ENCODE measurements around the gene PTPRD. TPM values are rescaled to one million over a fixed set of nuclear protein-coding genes. Genes with fewer than 3 reads are reported as not detected.

The PTPRD gene
- total RNA-seq, 1 donor from 2014 or later = 5.7 TPM

GRCh38 chr9:8536845-8537244, 2076.0 kb downstream of the PTPRD start:
- TF ChIP-seq CTCF (IDR thresholded peaks at IDR 0.05) = no peak
- H3K9me3 Mint-ChIP-seq (ENCODE audit: low read depth) = no peaks in the 10 kb centered on the region
- no peak overlapping the region for H3K4me3 Mint-ChIP-seq (ENCODE audit: unreplicated experiment)
- no peaks in the 10 kb centered on the region for H3K4me1 Mint-ChIP-seq (ENCODE audit: low read depth)
- H3K27me3 Mint-ChIP-seq (ENCODE audit: low read depth) = no peaks in the 10 kb centered on the region
- no peak for DNase-seq (ENCODE audit: low spot score)
- no peak overlapping the region for H3K27ac Mint-ChIP-seq (ENCODE audit: unreplicated experiment)
- no peaks in the 10 kb centered on the region for H3K36me3 Mint-ChIP-seq (ENCODE audit: low read depth)

GRCh38 chr9:8534828-8535227, 2078.0 kb downstream of the PTPRD start:
- no peak for DNase-seq (ENCODE audit: low spot score)
- no peak for TF ChIP-seq CTCF (IDR thresholded peaks at IDR 0.05)
- H3K27me3 Mint-ChIP-seq (ENCODE audit: low read depth) = no peaks in the 10 kb centered on the region
- no peaks in the 10 kb centered on the region for H3K9me3 Mint-ChIP-seq (ENCODE audit: low read depth)
- no peaks in the 10 kb centered on the region for H3K36me3 Mint-ChIP-seq (ENCODE audit: low read depth)
- H3K4me3 Mint-ChIP-seq (ENCODE audit: unreplicated experiment) = no peak overlapping the region
- no peaks in the 10 kb centered on the region for H3K4me1 Mint-ChIP-seq (ENCODE audit: low read depth)
- no peak overlapping the region for H3K27ac Mint-ChIP-seq (ENCODE audit: unreplicated experiment)

- H3K36me3 Mint-ChIP-seq (ENCODE audit: low read depth) = no peaks in the 10 kb centered on the region
- no peak for TF ChIP-seq CTCF (IDR thresholded peaks at IDR 0.05)
- H3K4me1 Mint-ChIP-seq (ENCODE audit: low read depth) = no peaks in the 10 kb centered on the region
- H3K9me3 Mint-ChIP-seq (ENCODE audit: low read depth) = no peaks in the 10 kb centered on the region
- H3K4me3 Mint-ChIP-seq (ENCODE audit: unreplicated experiment) = no peak overlapping the region
- H3K27me3 Mint-ChIP-seq (ENCODE audit: low read depth) = no peaks in the 10 kb centered on the region
- no peak for DNase-seq (ENCODE audit: low spot score)
- H3K27ac Mint-ChIP-seq (ENCODE audit: unreplicated experiment) = no peak overlapping the region
These were observed 2079.1 kb downstream of the PTPRD start for GRCh38 chr9:8533681-8534080.

GRCh38 chr9:8531826-8532415, 2080.9 kb downstream of the PTPRD start:
- no peaks in the 10 kb centered on the region for H3K4me1 Mint-ChIP-seq (ENCODE audit: low read depth)
- no peaks in the 10 kb centered on the region for H3K36me3 Mint-ChIP-seq (ENCODE audit: low read depth)
- no peaks in the 10 kb centered on the region for H3K27me3 Mint-ChIP-seq (ENCODE audit: low read depth)
- no peak for TF ChIP-seq CTCF (IDR thresholded peaks at IDR 0.05)
- DNase-seq (ENCODE audit: low spot score) = no peak
- H3K27ac Mint-ChIP-seq (ENCODE audit: unreplicated experiment) = no peak overlapping the region
- no peak overlapping the region for H3K4me3 Mint-ChIP-seq (ENCODE audit: unreplicated experiment)
- no peaks in the 10 kb centered on the region for H3K9me3 Mint-ChIP-seq (ENCODE audit: low read depth)

- H3K27me3 Mint-ChIP-seq (ENCODE audit: low read depth) = no peaks in the 10 kb centered on the region
- DNase-seq (ENCODE audit: low spot score) = no peak
- TF ChIP-seq CTCF (IDR thresholded peaks at IDR 0.05) = no peak
- H3K27ac Mint-ChIP-seq (ENCODE audit: unreplicated experiment) = no peak overlapping the region
- H3K36me3 Mint-ChIP-seq (ENCODE audit: low read depth) = no peaks in the 10 kb centered on the region
- H3K4me3 Mint-ChIP-seq (ENCODE audit: unreplicated experiment) = no peak overlapping the region
- H3K9me3 Mint-ChIP-seq (ENCODE audit: low read depth) = no peaks in the 10 kb centered on the region
- no peaks in the 10 kb centered on the region for H3K4me1 Mint-ChIP-seq (ENCODE audit: low read depth)
These were observed 2091.7 kb downstream of the PTPRD start for GRCh38 chr9:8521112-8521511.

Measured in chondrocyte (in vitro differentiated cells).